ENCODE results near the gene HCN2.
"Not testable (repeated sequence)": the region's sequence is repeated elsewhere in the genome, so short reads cannot be mapped to it uniquely, and the experiment has no call there.

The HCN2 gene

GRCh38 chr19:621191-621590 is 31.5 kb downstream of the HCN2 start:
- not testable (repeated sequence) for H3K27ac ChIP-seq (ENCODE audit: low read depth, low read length); H3K4me3 ChIP-seq (ENCODE audit: low read depth in 1 of 2, low read length in 2 of 2); H3K4me1 ChIP-seq (ENCODE audit: control insufficient read depth in 1 of 2, insufficient read depth in 2 of 2, low read length in 2 of 2); H3K9me3 ChIP-seq (ENCODE audit: control insufficient read depth in 1 of 2, low read length in 2 of 2); H3K27me3 ChIP-seq (ENCODE audit: control insufficient read depth in 1 of 2, insufficient read depth in 2 of 2, low read length in 2 of 2); H3K9ac ChIP-seq (ENCODE audit: low read depth in 1 of 2, low read length in 2 of 2)
- H3K36me3 ChIP-seq (ENCODE audit: control insufficient read depth in 1 of 2, insufficient read depth in 2 of 2, low read length in 2 of 2): peaks cover 18 to 58% of the 10 kb centered on the region in 2 donors

- Histone ChIP-seq H3K9me3 (ENCODE audit: control insufficient read depth in 1 of 2, low read length in 2 of 2) (no peaks in the 10 kb centered on the region), H3K27me3 (ENCODE audit: control insufficient read depth in 1 of 2, insufficient read depth in 2 of 2, low read length in 2 of 2) (no peaks in the 10 kb centered on the region), H3K27ac (ENCODE audit: low read depth, low read length) (no peak overlapping the region), H3K9ac (ENCODE audit: low read depth in 1 of 2, low read length in 2 of 2) (no peak overlapping the region), H3K4me1 (ENCODE audit: control insufficient read depth in 1 of 2, insufficient read depth in 2 of 2, low read length in 2 of 2) (no peaks in the 10 kb centered on the region), H3K36me3 (ENCODE audit: control insufficient read depth in 1 of 2, insufficient read depth in 2 of 2, low read length in 2 of 2) (peaks cover 18 to 58% of the 10 kb centered on the region in 2 donors), H3K4me3 (ENCODE audit: low read depth in 1 of 2, low read length in 2 of 2) (no peak overlapping the region)
These were observed 32.1 kb downstream of the HCN2 start for GRCh38 chr19:621819-622218.

- Histone ChIP-seq H3K4me3 (ENCODE audit: low read depth in 1 of 2, low read length in 2 of 2) (no peak overlapping the region), H3K27me3 (ENCODE audit: control insufficient read depth in 1 of 2, insufficient read depth in 2 of 2, low read length in 2 of 2) (no peaks in the 10 kb centered on the region), H3K27ac (ENCODE audit: low read depth, low read length) (no peak overlapping the region), H3K4me1 (ENCODE audit: control insufficient read depth in 1 of 2, insufficient read depth in 2 of 2, low read length in 2 of 2) (no peaks in the 10 kb centered on the region), H3K9ac (ENCODE audit: low read depth in 1 of 2, low read length in 2 of 2) (no peak overlapping the region), H3K9me3 (ENCODE audit: control insufficient read depth in 1 of 2, low read length in 2 of 2) (no peaks in the 10 kb centered on the region), H3K36me3 (ENCODE audit: control insufficient read depth in 1 of 2, insufficient read depth in 2 of 2, low read length in 2 of 2) (peaks cover 18 to 58% of the 10 kb centered on the region in 2 donors)
These were observed 33.0 kb downstream of the HCN2 start for GRCh38 chr19:622666-623065.

GRCh38 chr19:623175-623916 is 33.7 kb downstream of the HCN2 start:
- Histone ChIP-seq H3K4me3 (ENCODE audit: low read depth in 1 of 2, low read length in 2 of 2) (no peak overlapping the region), H3K27ac (ENCODE audit: low read depth, low read length) (no peak overlapping the region), H3K9me3 (ENCODE audit: control insufficient read depth in 1 of 2, low read length in 2 of 2) (no peaks in the 10 kb centered on the region), H3K36me3 (ENCODE audit: control insufficient read depth in 1 of 2, insufficient read depth in 2 of 2, low read length in 2 of 2) (peaks cover 18 to 57% of the 10 kb centered on the region in 2 donors), H3K9ac (ENCODE audit: low read depth in 1 of 2, low read length in 2 of 2) (no peak overlapping the region), H3K4me1 (ENCODE audit: control insufficient read depth in 1 of 2, insufficient read depth in 2 of 2, low read length in 2 of 2) (no peaks in the 10 kb centered on the region), H3K27me3 (ENCODE audit: control insufficient read depth in 1 of 2, insufficient read depth in 2 of 2, low read length in 2 of 2) (no peaks in the 10 kb centered on the region)

DNA sequence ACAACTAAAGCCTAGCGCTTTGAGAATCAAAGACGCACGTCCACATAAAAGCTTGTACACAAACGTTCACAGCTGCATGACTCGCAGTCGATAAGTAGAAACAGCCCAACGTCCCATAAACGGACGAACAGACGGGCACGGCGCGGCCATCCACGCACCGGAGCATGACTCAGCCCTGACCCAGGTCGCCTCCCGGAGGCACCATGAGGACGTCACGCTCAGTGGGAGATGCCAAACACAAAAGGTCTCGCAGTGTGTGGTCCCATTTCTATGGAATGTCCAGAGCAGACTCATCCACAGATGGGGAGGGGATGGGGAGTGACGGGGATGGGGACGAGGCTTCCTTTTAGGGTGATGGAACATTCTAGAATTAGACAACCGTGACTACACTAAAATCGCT is 34.3 kb downstream of the HCN2 start:
- H3K27ac ChIP-seq (ENCODE audit: low read depth, low read length): no peak overlapping the region
- no peak overlapping the region for H3K4me3 ChIP-seq (ENCODE audit: low read depth in 1 of 2, low read length in 2 of 2)
- no peaks in the 10 kb centered on the region for H3K4me1 ChIP-seq (ENCODE audit: control insufficient read depth in 1 of 2, insufficient read depth in 2 of 2, low read length in 2 of 2)
- H3K9ac ChIP-seq (ENCODE audit: low read depth in 1 of 2, low read length in 2 of 2): no peak overlapping the region
- no peaks in the 10 kb centered on the region for H3K27me3 ChIP-seq (ENCODE audit: control insufficient read depth in 1 of 2, insufficient read depth in 2 of 2, low read length in 2 of 2)
- peaks cover 12 to 56% of the 10 kb centered on the region in 2 donors for H3K36me3 ChIP-seq (ENCODE audit: control insufficient read depth in 1 of 2, insufficient read depth in 2 of 2, low read length in 2 of 2)
- no peaks in the 10 kb centered on the region for H3K9me3 ChIP-seq (ENCODE audit: control insufficient read depth in 1 of 2, low read length in 2 of 2)

DNA sequence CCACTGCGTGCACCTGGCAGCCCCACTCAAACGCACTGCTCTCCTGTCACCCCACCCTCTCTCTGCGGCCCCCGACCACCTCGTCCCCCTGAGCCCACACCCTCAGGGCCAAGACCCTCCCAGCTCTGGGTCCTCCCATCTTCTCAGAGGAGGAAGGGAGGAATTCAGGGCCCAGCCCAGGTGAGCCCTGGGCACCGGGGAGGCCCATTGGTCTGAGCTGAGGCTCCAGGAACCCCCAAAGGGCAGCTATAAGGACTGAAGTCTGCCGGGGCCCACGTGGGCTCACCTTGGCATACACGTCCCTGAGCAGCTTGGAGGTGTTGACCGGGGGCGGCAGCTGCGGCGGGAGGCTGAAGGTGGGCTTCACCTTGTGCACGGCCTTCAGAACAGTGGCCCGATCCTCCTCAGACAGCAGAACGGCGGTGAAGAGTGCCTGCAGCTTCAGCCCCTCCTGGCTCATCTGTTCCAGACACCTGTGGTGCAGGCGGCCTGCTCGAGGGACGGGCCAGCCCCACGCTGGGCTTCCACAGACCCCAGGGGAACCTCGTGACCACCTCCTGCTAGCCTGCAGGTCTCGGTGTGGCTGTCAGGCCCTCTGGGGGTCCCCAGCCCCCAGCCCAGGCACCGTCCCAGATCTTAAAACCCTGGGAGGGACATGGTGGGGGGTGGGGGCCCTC is 34.9 kb downstream of the HCN2 start:
- Histone ChIP-seq H3K9me3 (ENCODE audit: control insufficient read depth in 1 of 2, low read length in 2 of 2) (no peaks in the 10 kb centered on the region), H3K4me1 (ENCODE audit: control insufficient read depth in 1 of 2, insufficient read depth in 2 of 2, low read length in 2 of 2) (no peaks in the 10 kb centered on the region), H3K9ac (ENCODE audit: low read depth in 1 of 2, low read length in 2 of 2) (no peak overlapping the region), H3K27ac (ENCODE audit: low read depth, low read length) (no peak overlapping the region), H3K27me3 (ENCODE audit: control insufficient read depth in 1 of 2, insufficient read depth in 2 of 2, low read length in 2 of 2) (no peaks in the 10 kb centered on the region), H3K4me3 (ENCODE audit: low read depth in 1 of 2, low read length in 2 of 2) (no peak overlapping the region), H3K36me3 (ENCODE audit: control insufficient read depth in 1 of 2, insufficient read depth in 2 of 2, low read length in 2 of 2) (peaks cover 9 to 52% of the 10 kb centered on the region in 2 donors)

DNA sequence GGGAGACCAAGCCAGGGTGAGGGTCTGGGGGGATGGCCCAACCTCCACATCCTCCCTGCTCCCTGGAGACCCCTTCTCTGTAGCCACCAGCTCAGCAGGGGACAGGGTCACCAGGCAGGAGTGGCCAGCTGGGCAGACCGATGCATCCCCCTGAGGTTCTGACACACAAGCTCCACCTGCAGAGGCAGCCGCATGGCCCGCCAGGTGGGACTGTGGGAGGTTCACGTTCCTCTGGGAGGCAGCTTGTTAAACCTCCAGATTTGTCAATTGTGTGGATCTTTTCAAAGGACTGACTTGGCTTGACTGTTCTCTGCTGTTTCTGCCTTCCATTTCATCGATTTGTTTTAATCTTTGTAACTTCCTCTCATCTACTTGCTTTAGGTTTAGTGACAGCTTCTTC is 35.6 kb downstream of the HCN2 start:
- H3K27ac ChIP-seq (ENCODE audit: low read depth, low read length): no peak overlapping the region
- H3K4me3 ChIP-seq (ENCODE audit: low read depth in 1 of 2, low read length in 2 of 2): no peak overlapping the region
- H3K9ac ChIP-seq (ENCODE audit: low read depth in 1 of 2, low read length in 2 of 2): no peak overlapping the region
- no peaks in the 10 kb centered on the region for H3K4me1 ChIP-seq (ENCODE audit: control insufficient read depth in 1 of 2, insufficient read depth in 2 of 2, low read length in 2 of 2)
- no peaks in the 10 kb centered on the region for H3K9me3 ChIP-seq (ENCODE audit: control insufficient read depth in 1 of 2, low read length in 2 of 2)
- H3K27me3 ChIP-seq (ENCODE audit: control insufficient read depth in 1 of 2, insufficient read depth in 2 of 2, low read length in 2 of 2): no peaks in the 10 kb centered on the region
- H3K36me3 ChIP-seq (ENCODE audit: control insufficient read depth in 1 of 2, insufficient read depth in 2 of 2, low read length in 2 of 2): peaks cover 6 to 50% of the 10 kb centered on the region in 2 donors

- not testable (repeated sequence) for H3K27me3 ChIP-seq (ENCODE audit: control insufficient read depth in 1 of 2, insufficient read depth in 2 of 2, low read length in 2 of 2); H3K27ac ChIP-seq (ENCODE audit: low read depth, low read length)
These were observed 36.9 kb downstream of the HCN2 start for GRCh38 chr19:626566-626965.

DNA sequence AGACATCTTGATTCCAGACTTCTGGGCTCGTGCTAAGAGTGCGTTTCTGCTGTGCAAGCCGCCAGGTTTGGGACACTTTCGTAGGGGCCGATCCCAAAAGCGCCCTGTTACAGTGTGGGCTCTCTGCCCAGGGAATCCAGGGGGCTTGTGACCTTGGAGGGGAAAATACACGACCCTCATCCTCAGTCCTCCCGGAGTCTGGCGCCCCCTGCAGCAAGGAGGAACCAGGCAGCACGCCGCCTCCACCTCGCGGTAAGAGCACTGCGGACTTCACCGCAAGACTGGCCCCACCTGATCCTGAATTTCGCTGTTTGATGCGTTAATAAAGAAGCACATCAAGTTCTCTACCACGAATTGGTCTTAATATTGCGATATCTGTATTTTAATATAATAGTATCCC is 38.5 kb downstream of the HCN2 start:
- peaks cover 7 to 8% of the 10 kb centered on the region in 2 donors for H3K4me1 ChIP-seq (ENCODE audit: control insufficient read depth in 1 of 2, insufficient read depth in 2 of 2, low read length in 2 of 2)
- H3K9me3 ChIP-seq (ENCODE audit: control insufficient read depth in 1 of 2, low read length in 2 of 2): no peaks in the 10 kb centered on the region
- H3K27me3 ChIP-seq (ENCODE audit: control insufficient read depth in 1 of 2, insufficient read depth in 2 of 2, low read length in 2 of 2): no peaks in the 10 kb centered on the region
- no peak overlapping the region for H3K4me3 ChIP-seq (ENCODE audit: low read depth in 1 of 2, low read length in 2 of 2)
- no peak overlapping the region for H3K27ac ChIP-seq (ENCODE audit: low read depth, low read length)
- H3K9ac ChIP-seq (ENCODE audit: low read depth in 1 of 2, low read length in 2 of 2): no peak overlapping the region
- peaks cover 4 to 38% of the 10 kb centered on the region in 2 donors for H3K36me3 ChIP-seq (ENCODE audit: control insufficient read depth in 1 of 2, insufficient read depth in 2 of 2, low read length in 2 of 2)

More at GRCh38 chr19:626566-626965, 36.9 kb downstream of the HCN2 start:
- not testable (repeated sequence) for H3K9me3 ChIP-seq (ENCODE audit: control insufficient read depth in 1 of 2, low read length in 2 of 2); H3K9ac ChIP-seq (ENCODE audit: low read depth in 1 of 2, low read length in 2 of 2); H3K4me3 ChIP-seq (ENCODE audit: low read depth in 1 of 2, low read length in 2 of 2); H3K4me1 ChIP-seq (ENCODE audit: control insufficient read depth in 1 of 2, insufficient read depth in 2 of 2, low read length in 2 of 2)
- peaks cover 4 to 49% of the 10 kb centered on the region in 2 donors for H3K36me3 ChIP-seq (ENCODE audit: control insufficient read depth in 1 of 2, insufficient read depth in 2 of 2, low read length in 2 of 2)

GRCh38 chr19:629515-629914 is 39.8 kb downstream of the HCN2 start:
- H3K4me1 ChIP-seq (ENCODE audit: control insufficient read depth in 1 of 2, insufficient read depth in 2 of 2, low read length in 2 of 2): peaks cover 12 to 16% of the 10 kb centered on the region in 2 donors
- H3K4me3 ChIP-seq (ENCODE audit: low read depth in 1 of 2, low read length in 2 of 2); H3K9me3 ChIP-seq (ENCODE audit: control insufficient read depth in 1 of 2, low read length in 2 of 2); H3K9ac ChIP-seq (ENCODE audit: low read depth in 1 of 2, low read length in 2 of 2); H3K27me3 ChIP-seq (ENCODE audit: control insufficient read depth in 1 of 2, insufficient read depth in 2 of 2, low read length in 2 of 2); H3K27ac ChIP-seq (ENCODE audit: low read depth, low read length): not testable (repeated sequence)
- H3K36me3 ChIP-seq (ENCODE audit: control insufficient read depth in 1 of 2, insufficient read depth in 2 of 2, low read length in 2 of 2): peaks cover 4 to 32% of the 10 kb centered on the region in 2 donors

All from duodenal mucosa (tissue), 2 donors.